ENCODE measurements around the gene SLC11A2. TPM values are rescaled to one million over a fixed set of nuclear protein-coding genes. Genes with fewer than 3 reads are reported as not detected.

The SLC11A2 gene
- total and polyA plus RNA-seq, 9 of the 15 experiments (the other 6 are each of a cell fraction or from before 2014, with no cell fraction given), result 21.1 to 54.0 (median 32.9) TPM

- TF ChIP-seq, protein P1, sequence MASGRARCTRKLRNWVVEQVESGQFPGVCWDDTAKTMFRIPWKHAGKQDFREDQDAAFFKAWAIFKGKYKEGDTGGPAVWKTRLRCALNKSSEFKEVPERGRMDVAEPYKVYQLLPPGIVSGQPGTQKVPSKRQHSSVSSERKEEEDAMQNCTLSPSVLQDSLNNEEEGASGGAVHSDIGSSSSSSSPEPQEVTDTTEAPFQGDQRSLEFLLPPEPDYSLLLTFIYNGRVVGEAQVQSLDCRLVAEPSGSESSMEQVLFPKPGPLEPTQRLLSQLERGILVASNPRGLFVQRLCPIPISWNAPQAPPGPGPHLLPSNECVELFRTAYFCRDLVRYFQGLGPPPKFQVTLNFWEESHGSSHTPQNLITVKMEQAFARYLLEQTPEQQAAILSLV (tag; IDR thresholded peaks at IDR 0.05), result no peak
- no peak for TF ChIP-seq SIRT6 (IDR thresholded peaks at IDR 0.05; ENCODE audit: low read depth, low read length)
- no peak for TF ChIP-seq ZNF143 (CRISPR knock-in tag; IDR thresholded peaks at IDR 0.05)
- no peak; the same call in 1 of the 2 replicates for TF ChIP-seq FOSL1 (tag; conservative IDR thresholded peaks at IDR 0.05)
- TF ChIP-seq ETV1 (tag; conservative IDR thresholded peaks at IDR 0.05; ENCODE audit: low read depth), result peak; percentile 82
- TF ChIP-seq NFYB (IDR thresholded peaks at IDR 0.05; ENCODE audit: extremely low read depth, insufficient read length), result peak; percentile 74
- TF ChIP-seq EWSR1 (IDR thresholded peaks at IDR 0.05; ENCODE audit: borderline replicate concordance, low read depth, partially characterized antibody), result no peak
- no peak for TF ChIP-seq ZNF316 (IDR thresholded peaks at IDR 0.05)
- peak; percentile 90 to 95 (median 93) for TF ChIP-seq CTCF (IDR thresholded peaks at IDR 0.05 in 2 of 3, conservative IDR thresholded peaks at IDR 0.05 in 1 of 3; ENCODE audit: insufficient read depth in 2 of 3, low read depth in 1 of 3, low read length in 3 of 3)
- TF ChIP-seq RUNX1 (IDR thresholded peaks at IDR 0.05; ENCODE audit: low read depth), result no peak
- TF ChIP-seq, protein P2, sequence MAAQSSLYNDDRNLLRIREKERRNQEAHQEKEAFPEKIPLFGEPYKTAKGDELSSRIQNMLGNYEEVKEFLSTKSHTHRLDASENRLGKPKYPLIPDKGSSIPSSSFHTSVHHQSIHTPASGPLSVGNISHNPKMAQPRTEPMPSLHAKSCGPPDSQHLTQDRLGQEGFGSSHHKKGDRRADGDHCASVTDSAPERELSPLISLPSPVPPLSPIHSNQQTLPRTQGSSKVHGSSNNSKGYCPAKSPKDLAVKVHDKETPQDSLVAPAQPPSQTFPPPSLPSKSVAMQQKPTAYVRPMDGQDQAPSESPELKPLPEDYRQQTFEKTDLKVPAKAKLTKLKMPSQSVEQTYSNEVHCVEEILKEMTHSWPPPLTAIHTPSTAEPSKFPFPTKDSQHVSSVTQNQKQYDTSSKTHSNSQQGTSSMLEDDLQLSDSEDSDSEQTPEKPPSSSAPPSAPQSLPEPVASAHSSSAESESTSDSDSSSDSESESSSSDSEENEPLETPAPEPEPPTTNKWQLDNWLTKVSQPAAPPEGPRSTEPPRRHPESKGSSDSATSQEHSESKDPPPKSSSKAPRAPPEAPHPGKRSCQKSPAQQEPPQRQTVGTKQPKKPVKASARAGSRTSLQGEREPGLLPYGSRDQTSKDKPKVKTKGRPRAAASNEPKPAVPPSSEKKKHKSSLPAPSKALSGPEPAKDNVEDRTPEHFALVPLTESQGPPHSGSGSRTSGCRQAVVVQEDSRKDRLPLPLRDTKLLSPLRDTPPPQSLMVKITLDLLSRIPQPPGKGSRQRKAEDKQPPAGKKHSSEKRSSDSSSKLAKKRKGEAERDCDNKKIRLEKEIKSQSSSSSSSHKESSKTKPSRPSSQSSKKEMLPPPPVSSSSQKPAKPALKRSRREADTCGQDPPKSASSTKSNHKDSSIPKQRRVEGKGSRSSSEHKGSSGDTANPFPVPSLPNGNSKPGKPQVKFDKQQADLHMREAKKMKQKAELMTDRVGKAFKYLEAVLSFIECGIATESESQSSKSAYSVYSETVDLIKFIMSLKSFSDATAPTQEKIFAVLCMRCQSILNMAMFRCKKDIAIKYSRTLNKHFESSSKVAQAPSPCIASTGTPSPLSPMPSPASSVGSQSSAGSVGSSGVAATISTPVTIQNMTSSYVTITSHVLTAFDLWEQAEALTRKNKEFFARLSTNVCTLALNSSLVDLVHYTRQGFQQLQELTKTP (IDR thresholded peaks at IDR 0.05; ENCODE audit: low read depth in 1 of 2, partially characterized antibody in 2 of 2), result no peak
- no peak for TF ChIP-seq ZBTB1 (CRISPR knock-in tag; IDR thresholded peaks at IDR 0.05; ENCODE audit: borderline replicate concordance, low read depth)
- 0 out of 2 replicates have a peak, but pooled peaks have one; percentile 51 for TF ChIP-seq MEF2D (tag; conservative IDR thresholded peaks at IDR 0.05; ENCODE audit: low read depth)
- peak; percentile 70; the same call in 1 of the 2 replicates for TF ChIP-seq BRD4 (IDR thresholded peaks at IDR 0.05)
- peak; percentile 61 for TF ChIP-seq FOS (IDR thresholded peaks at IDR 0.05; ENCODE audit: extremely low read depth, insufficient read length)
- TF ChIP-seq RFX1 (IDR thresholded peaks at IDR 0.05), result no peak
- no peak for TF ChIP-seq CHCHD3 (CRISPR knock-in tag; IDR thresholded peaks at IDR 0.05)
- TF ChIP-seq, protein P3, sequence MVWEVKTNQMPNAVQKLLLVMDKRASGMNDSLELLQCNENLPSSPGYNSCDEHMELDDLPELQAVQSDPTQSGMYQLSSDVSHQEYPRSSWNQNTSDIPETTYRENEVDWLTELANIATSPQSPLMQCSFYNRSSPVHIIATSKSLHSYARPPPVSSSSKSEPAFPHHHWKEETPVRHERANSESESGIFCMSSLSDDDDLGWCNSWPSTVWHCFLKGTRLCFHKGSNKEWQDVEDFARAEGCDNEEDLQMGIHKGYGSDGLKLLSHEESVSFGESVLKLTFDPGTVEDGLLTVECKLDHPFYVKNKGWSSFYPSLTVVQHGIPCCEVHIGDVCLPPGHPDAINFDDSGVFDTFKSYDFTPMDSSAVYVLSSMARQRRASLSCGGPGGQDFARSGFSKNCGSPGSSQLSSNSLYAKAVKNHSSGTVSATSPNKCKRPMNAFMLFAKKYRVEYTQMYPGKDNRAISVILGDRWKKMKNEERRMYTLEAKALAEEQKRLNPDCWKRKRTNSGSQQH (CRISPR knock-in tag; IDR thresholded peaks at IDR 0.05), result no peak
Observed at GRCh38 chr12:51047655-51048540, 21.7 kb upstream of the SLC11A2 start, which contains the start of gene LETMD1 (continued).
